Activated CD8-positive, alpha-beta memory T cell treated with anti-CD3 and anti-CD28 coated beads for 4 hours (primary cell): ENCODE data around the gene PAQR5.

Experiments
- DNase-seq, 2 donors: peaks; one replicate each; pipeline ENCODE4 v3.0.0-alpha.2; 2020; ENCODE audit warnings: low read depth in 2 of 2

The PAQR5 gene

GRCh38 chr15:69392352-69392751 is 93.6 kb downstream of the PAQR5 start:
- no peak for DNase-seq

GRCh38 chr15:69393831-69394491 is 95.2 kb downstream of the PAQR5 start:
- no peak for DNase-seq

- peak; percentile 62 to 68 for DNase-seq
These were observed 96.0 kb downstream of the PAQR5 start for GRCh38 chr15:69394556-69395282.

GRCh38 chr15:69395460-69395859 is 96.7 kb downstream of the PAQR5 start:
- DNase-seq: no peak

GRCh38 chr15:69395991-69396390 is 97.3 kb downstream of the PAQR5 start:
- no peak for DNase-seq

GRCh38 chr15:69398491-69398891 is 99.8 kb downstream of the PAQR5 start:
- DNase-seq: no peak

GRCh38 chr15:69400850-69401249 is 102.1 kb downstream of the PAQR5 start:
- DNase-seq: no peak

- DNase-seq: no peak
These were observed 104.1 kb downstream of the PAQR5 start for GRCh38 chr15:69402816-69403215.

- DNase-seq: no peak
These were observed 104.9 kb downstream of the PAQR5 start for GRCh38 chr15:69403594-69403993.

GRCh38 chr15:69405110-69405509 is 106.4 kb downstream of the PAQR5 start:
- no peak for DNase-seq

GRCh38 chr15:69407719-69408400 is 109.1 kb downstream of the PAQR5 start:
- DNase-seq: no peak

GRCh38 chr15:69408841-69409240 is 110.1 kb downstream of the PAQR5 start:
- no peak for DNase-seq

- DNase-seq: no peak
These were observed 111.6 kb downstream of the PAQR5 start for GRCh38 chr15:69410248-69410874.

- no peak for DNase-seq
These were observed 113.6 kb downstream of the PAQR5 start for GRCh38 chr15:69412274-69412673.

GRCh38 chr15:69412701-69413100 is 114.0 kb downstream of the PAQR5 start:
- no peak for DNase-seq

GRCh38 chr15:69413822-69414700 is 115.3 kb downstream of the PAQR5 start, which contains the start of gene KIF23:
KIF23 (plus strand) TSS chr15:69414349; CDS start chr15:69414466, 117 bp downstream.
- DNase-seq: peak; percentile 83 to 88

GRCh38 chr15:69414701-69415167 is 116.0 kb downstream of the PAQR5 start:
- no peak for DNase-seq

GRCh38 chr15:69415381-69415780 is 116.7 kb downstream of the PAQR5 start:
- DNase-seq: no peak

- DNase-seq: no peak
These were observed 118.9 kb downstream of the PAQR5 start for GRCh38 chr15:69417581-69417980.

- DNase-seq: no peak
These were observed 122.8 kb downstream of the PAQR5 start for GRCh38 chr15:69421498-69421897.

GRCh38 chr15:69422336-69422895 is 123.7 kb downstream of the PAQR5 start:
- no peak for DNase-seq
